OCI-LY3 (cell line): ENCODE data around the gene TSPAN14.

ENCODE experiments used
- H2AFZ ChIP-seq: fragments of 200-600, 300-600 bp; shearing (Covaris generic); 2 replicates; pipeline ENCODE4 v1.6.0; 2014; ENCODE audit warnings: antibody characterized with exemption, low read depth, low read length
- H3K27ac ChIP-seq: fragments of 200-600, 300-600 bp; sonication (generic); 2 replicates; pipeline ENCODE4 v1.5.1; 2014; ENCODE audit warnings: mild to moderate bottlenecking, low read length, moderate library complexity, mixed read lengths
- H3K27me3 ChIP-seq: fragments of 200-600, 300-600 bp; sonication (generic); 2 replicates; pipeline ENCODE4 v1.6.1; 2014; ENCODE audit warnings: low read depth, low read length, mixed read lengths
- H3K36me3 ChIP-seq: fragments of 200-600, 300-600 bp; sonication (generic); replicated peaks from 2 replicates; pipeline ENCODE3; 2014; ENCODE audit warnings: low read depth, low read length, mixed read lengths
- H3K4me1 ChIP-seq: fragments of 300-600, 200-600 bp; sonication (generic); 2 replicates; pipeline ENCODE4 v1.6.1; 2014; ENCODE audit warnings: low read length, mixed read lengths
- H3K4me2 ChIP-seq: fragments of 200-600, 300-600 bp; sonication (generic); 2 replicates; pipeline ENCODE4 v1.6.1; 2014; ENCODE audit warnings: low read length, mixed read lengths
- H3K4me3 ChIP-seq: fragments of 300-600, 200-600 bp; sonication (generic); 2 replicates; pipeline ENCODE4 v1.5.1; 2014; ENCODE audit warnings: antibody characterized with exemption, mild to moderate bottlenecking, low read length, moderate library complexity
- H3K79me2 ChIP-seq: fragments of 300-600, 200-600 bp; shearing (Covaris generic); 2 replicates; pipeline ENCODE4 v1.6.1; 2014; ENCODE audit warnings: mild to moderate bottlenecking, low read length, mixed read lengths
- H3K9ac ChIP-seq: fragments of 300-600, 200-600 bp; shearing (Covaris generic); 2 replicates; pipeline ENCODE4 v1.6.0; 2014; ENCODE audit warnings: mild to moderate bottlenecking, low read length, moderate library complexity
- H3K9me3 ChIP-seq: fragments of 200-600, 300-600 bp; shearing (Covaris generic); 2 replicates; pipeline ENCODE4 v1.6.1; 2014; ENCODE audit warnings: low read length, mixed read lengths; ENCODE audit not compliant: insufficient read depth
- H4K20me1 ChIP-seq: fragments of 200-600, 300-600 bp; sonication (generic); 2 replicates; pipeline ENCODE4 v1.6.1; 2016; ENCODE audit warnings: low read length, mixed read lengths; ENCODE audit not compliant: insufficient read depth
- EZH2phosphoT487 ChIP-seq: fragments of 200-600 bp; shearing (Covaris generic); IDR thresholded peaks from 2 replicates; pipeline ENCODE4 v1.6.1; 2018; ENCODE audit warnings: antibody characterized with exemption, mixed run types, low read depth
- TF ChIP-seq, protein P1 (sequence below): fragments of 200-600, 300-600 bp; sonication (generic); IDR thresholded peaks from 2 replicates; pipeline ENCODE4 v1.5.1; 2014; ENCODE audit warnings: antibody characterized with exemption, low read length, low read depth

Gene TSPAN14

DNA sequence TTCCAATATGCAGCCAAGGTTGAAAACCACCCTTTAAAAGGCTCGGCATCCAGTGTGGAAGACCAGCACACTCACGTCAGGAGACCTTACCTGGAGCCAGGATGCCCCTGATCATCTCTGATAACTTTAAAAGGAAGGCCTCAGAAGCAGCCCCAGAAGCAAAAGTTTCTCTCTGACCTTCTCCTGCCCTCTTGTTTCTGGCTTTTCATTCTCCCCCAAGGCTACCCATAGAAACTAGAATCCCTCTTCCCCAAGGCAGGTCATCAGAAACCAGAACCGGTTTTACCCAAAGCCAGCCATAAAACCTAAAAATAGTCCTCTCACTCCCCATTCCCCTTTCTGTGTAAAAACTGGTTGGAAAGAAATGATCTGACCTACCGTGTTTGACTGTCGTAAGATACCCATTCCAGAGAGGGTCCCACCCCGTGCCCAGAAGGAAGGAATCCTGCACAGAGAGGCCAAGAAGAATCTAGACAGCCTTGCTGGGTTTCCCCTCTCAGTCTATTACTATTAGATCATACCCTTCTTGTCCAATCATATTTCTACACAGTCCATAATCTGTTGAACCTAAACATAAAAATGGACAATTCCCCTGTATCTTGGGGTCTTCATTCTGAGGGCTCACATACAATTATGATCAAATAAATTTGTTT lies 17.5 kb upstream of the TSPAN14 start:
- no peaks in the 10 kb centered on the region for H3K79me2 ChIP-seq
- H4K20me1 ChIP-seq, result no peaks in the 10 kb centered on the region
- no peak overlapping the region for H3K27ac ChIP-seq
- H3K36me3 ChIP-seq, result no peaks in the 10 kb centered on the region
- H3K9me3 ChIP-seq, result no peaks in the 10 kb centered on the region
- H3K4me1 ChIP-seq, result no peaks in the 10 kb centered on the region
- no peak overlapping the region for H3K4me2 ChIP-seq
- H3K9ac ChIP-seq, result no peak overlapping the region
- H3K27me3 ChIP-seq, result no peaks in the 10 kb centered on the region; the same call in 1 of the 2 replicates
- H3K4me3 ChIP-seq, result no peak overlapping the region
- H2AFZ ChIP-seq, result no peak overlapping the region
- TF ChIP-seq, protein P1, sequence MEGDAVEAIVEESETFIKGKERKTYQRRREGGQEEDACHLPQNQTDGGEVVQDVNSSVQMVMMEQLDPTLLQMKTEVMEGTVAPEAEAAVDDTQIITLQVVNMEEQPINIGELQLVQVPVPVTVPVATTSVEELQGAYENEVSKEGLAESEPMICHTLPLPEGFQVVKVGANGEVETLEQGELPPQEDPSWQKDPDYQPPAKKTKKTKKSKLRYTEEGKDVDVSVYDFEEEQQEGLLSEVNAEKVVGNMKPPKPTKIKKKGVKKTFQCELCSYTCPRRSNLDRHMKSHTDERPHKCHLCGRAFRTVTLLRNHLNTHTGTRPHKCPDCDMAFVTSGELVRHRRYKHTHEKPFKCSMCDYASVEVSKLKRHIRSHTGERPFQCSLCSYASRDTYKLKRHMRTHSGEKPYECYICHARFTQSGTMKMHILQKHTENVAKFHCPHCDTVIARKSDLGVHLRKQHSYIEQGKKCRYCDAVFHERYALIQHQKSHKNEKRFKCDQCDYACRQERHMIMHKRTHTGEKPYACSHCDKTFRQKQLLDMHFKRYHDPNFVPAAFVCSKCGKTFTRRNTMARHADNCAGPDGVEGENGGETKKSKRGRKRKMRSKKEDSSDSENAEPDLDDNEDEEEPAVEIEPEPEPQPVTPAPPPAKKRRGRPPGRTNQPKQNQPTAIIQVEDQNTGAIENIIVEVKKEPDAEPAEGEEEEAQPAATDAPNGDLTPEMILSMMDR, result no peak
- no peak for TF ChIP-seq EZH2phosphoT487

DNA sequence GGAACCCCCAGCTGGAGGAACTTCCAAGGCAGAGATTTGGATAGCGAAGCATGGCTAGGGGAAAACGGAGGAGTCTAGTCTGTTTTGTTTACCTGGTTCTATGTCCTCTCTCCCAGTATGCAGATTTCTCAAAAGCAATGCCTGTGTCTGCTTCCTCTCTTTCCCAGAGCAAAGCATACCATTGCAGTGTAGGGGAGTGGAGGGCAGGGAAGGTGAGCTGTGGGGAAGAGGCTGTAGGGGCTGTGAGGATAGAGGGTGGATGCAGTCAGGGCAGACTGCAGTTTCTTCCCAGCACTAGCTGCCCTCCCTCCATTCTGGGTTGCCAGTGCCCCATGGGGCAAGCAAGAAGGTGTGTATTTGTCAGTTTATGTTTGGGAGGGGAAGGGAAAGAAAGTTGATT lies 16.9 kb upstream of the TSPAN14 start:
- H3K4me2 ChIP-seq, result no peak overlapping the region
- no peaks in the 10 kb centered on the region for H3K36me3 ChIP-seq
- no peak overlapping the region for H2AFZ ChIP-seq
- H3K27ac ChIP-seq, result no peak overlapping the region
- no peak overlapping the region for H3K4me3 ChIP-seq
- TF ChIP-seq, protein P1, result no peak
- TF ChIP-seq EZH2phosphoT487, result no peak
- H3K4me1 ChIP-seq, result no peaks in the 10 kb centered on the region
- H3K9ac ChIP-seq, result no peak overlapping the region
- H3K79me2 ChIP-seq, result no peaks in the 10 kb centered on the region
- H3K27me3 ChIP-seq, result no peaks in the 10 kb centered on the region; the same call in 1 of the 2 replicates
- H4K20me1 ChIP-seq, result no peaks in the 10 kb centered on the region
- no peaks in the 10 kb centered on the region for H3K9me3 ChIP-seq

DNA sequence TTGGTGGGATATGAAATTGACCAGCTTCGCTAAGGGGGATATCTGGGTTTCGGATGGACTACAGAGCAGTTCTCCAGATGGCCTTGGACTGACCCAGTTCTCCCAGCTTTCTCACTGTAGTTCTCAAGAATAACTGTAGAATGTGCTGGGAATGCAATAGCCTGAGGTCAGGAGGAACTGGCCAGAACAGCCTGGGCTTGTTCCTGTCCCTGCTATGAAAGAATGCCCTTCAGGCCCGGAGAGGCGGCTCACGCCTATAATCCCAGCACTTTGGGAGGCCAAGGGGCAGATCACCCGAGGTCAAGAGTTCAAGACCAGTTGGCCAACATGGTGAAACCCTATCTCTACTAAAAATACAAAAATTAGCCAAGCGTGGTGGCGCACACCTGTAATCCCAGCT lies 12.3 kb upstream of the TSPAN14 start:
- Histone ChIP-seq H3K27me3 (peaks cover 18% of the 10 kb centered on the region), H2AFZ (no peak overlapping the region), H3K4me2 (no peak overlapping the region), H3K9me3 (no peaks in the 10 kb centered on the region), H3K4me1 (0 out of 2 replicates have a peak, but pooled peaks cover 3% of the 10 kb centered on the region), H3K36me3 (no peaks in the 10 kb centered on the region), H3K79me2 (no peaks in the 10 kb centered on the region), H3K9ac (no peak overlapping the region), H3K27ac (no peak overlapping the region), H4K20me1 (no peaks in the 10 kb centered on the region), H3K4me3 (no peak overlapping the region)
- TF ChIP-seq, protein P1, result no peak
- no peak for TF ChIP-seq EZH2phosphoT487

DNA sequence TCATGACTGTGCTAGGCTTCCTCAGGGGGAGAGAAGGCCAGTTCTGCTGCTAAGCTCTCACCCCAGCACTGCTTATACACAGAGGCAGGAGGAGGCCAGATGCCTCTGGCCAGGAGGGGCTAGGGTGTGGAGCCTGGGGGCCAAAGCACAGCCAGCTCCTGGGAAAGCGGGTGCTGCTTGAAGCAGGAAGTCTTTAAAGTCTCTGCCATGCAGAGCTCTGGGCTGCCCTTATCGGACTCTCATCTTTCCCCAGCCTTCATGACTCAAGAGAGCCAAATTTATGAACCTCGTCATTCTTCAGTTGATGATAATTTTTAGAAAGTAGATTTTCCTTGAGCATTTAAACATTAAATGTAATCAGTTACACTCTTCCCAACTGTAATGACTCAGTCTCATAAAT lies 11.2 kb upstream of the TSPAN14 start:
- Histone ChIP-seq H2AFZ (no peak overlapping the region), H3K27ac (no peak overlapping the region), H3K4me1 (peaks cover 10% of the 10 kb centered on the region), H3K4me3 (no peak overlapping the region), H3K9ac (no peak overlapping the region), H3K79me2 (no peaks in the 10 kb centered on the region), H3K9me3 (no peaks in the 10 kb centered on the region), H3K27me3 (peaks cover 25% of the 10 kb centered on the region), H3K4me2 (no peak overlapping the region), H4K20me1 (no peaks in the 10 kb centered on the region), H3K36me3 (no peaks in the 10 kb centered on the region)
- TF ChIP-seq, protein P1, result no peak
- TF ChIP-seq EZH2phosphoT487, result no peak
